ENCODE results near the gene SEPTIN10.
A peak's percentile ranks its signal among the peaks of the same experiment; 100 is the strongest.
"Not testable (repeated sequence)": the region's sequence is repeated elsewhere in the genome, so short reads cannot be mapped to it uniquely, and the experiment has no call there.

SEPTIN10 gene

DNA sequence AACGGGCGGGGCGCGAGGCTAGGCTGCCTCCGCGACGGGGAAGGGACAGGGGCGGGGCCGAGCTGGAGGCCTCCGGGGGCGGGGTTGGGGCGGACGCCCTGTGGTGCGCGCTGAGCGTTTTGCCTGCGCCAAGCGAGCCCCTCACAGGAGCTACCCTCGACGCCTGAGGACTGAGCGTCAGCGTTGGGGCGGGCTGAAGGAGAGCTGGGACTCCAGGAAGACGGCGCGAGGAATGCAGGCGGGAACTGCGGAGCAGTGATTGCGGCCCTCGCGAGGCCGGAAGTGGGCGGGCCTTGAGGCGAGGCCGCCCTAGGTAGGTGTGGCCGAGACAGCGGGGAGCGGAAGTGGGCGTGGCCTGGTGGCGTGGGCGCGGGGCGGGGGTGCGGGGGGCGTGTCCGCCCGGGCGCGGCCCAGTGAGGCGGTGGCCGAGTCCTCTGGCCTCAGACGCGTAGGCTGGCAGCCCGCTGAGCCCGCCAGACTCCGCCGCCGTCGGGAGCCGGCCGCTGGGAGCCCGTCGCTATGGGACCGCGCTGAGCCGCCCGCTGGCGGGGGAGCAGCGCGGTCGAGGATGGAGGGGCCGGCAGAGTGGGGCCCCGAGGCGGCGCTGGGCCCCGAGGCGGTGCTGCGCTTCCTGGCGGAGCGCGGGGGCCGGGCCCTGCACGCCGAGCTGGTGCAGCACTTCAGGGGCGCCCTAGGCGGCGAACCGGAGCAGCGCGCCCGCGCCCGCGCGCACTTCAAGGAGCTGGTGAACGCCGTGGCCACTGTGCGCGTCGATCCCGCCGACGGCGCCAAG is at the start of gene SEPTIN10, which contains the start of gene SOWAHC:
Gene SEPTIN10 (minus strand): TSS at position 45 of the 793 bp plus-strand sequence. CDS start 139 bp downstream, outside the sequence.
Gene SOWAHC (plus strand): TSS at position 443 of the 793 bp plus-strand sequence. CDS start 126 bp downstream, at position 569.
- peak; percentile 90 for DNase-seq

DNA sequence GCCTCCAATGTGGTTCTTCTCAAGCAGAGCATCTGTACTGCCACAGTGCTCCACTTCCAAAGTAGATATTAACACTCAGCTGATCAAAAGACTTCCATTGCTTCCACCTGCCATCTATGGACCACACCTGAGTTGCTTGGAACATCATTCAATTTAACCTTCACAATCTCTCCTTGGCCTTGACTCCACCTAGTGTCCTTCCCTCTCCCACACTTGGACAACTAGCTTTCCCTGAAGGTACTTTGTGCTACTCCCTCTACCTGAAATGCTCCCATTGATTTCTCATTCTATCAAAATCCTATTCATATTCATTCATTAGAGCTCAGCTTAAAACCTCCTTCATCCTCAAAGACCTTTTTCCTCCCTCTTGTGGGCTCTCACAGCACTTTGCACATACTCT is 49.1 kb upstream of the SEPTIN10 start:
- DNase-seq, result no peak

- DNase-seq, result no peak
Measured at GRCh38 chr2:109660046-109660860, 46.5 kb upstream of the SEPTIN10 start.

DNA sequence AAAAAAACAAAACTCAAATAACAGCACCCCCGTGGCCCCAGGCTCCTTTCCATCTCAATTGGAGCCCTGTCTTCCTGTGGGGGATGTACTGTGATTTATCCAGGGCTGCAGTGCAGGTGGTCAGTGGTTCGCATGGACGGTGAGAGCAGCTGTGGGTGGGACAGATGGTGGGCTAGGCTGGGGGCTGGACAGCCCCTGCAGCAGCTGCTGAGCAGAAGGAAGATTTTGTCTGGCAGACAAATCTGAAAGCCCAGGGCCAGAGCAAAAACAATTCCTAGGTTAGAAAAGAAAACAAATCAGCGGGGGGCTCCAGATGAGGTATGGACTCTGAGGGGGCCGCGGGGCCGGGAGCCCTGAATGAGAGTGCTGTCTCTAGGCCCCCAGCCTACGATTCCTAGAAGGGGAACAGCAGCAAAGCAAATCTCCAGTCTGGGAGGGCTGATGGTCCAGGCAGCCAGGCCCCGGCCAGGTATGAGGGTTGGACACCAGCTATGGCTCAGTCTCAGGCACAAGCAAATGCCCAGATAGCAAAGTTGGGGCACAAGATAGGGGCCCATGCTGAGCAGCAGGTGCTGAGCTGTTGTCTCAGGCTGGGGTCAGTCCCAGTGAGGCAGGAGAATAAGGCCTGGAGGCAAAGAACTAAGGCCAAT is 45.8 kb upstream of the SEPTIN10 start:
- no peak for DNase-seq

DNA sequence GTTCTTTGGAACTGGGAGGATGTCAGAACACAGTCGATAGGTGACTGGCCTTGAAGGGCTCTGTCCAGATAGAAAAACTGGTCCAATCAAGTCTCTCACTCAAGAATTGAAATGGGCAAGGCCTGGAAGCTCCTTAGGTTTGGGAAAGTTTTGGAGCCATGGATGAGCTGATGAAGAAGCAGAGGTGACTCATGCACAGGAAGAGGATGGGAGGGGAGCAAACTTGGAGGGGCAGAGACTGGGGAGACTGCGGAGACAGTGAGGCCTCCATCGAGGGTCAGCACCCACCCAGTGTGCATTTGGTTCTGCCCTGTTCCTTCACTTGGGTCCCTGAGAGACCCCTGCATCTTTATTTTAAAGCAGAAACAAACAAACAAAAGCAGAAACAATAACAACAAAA is 41.5 kb upstream of the SEPTIN10 start:
- DNase-seq, result no peak

- peak; percentile 12 for DNase-seq
Measured at GRCh38 chr2:109654326-109655050, 40.7 kb upstream of the SEPTIN10 start.

- DNase-seq, result no peak
Measured at GRCh38 chr2:109649736-109650695, 36.2 kb upstream of the SEPTIN10 start.

DNA sequence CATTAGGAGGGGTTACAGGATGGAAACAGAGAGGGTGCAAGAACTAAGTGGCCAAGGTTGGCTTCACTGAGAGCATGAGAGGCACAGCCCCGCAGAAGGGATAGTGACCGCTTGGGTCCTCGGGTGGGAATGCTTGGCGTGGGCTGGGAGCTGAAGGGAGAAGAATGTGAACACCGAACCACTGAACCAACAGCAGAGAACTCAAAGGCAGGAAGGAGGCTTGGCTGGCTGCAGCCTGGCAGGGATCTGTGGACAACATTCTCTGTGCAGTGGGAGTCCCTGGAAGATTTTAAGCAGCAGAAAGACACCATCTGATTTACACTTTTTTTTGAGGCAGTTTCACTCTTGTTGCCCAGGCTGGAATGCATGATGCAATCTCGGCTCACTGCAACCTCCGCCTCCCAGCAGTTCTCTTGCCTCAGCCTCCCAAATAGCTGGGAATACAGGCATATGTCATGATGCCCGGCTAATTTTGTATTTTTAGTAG is 34.3 kb upstream of the SEPTIN10 start:
- DNase-seq, result no peak

DNA sequence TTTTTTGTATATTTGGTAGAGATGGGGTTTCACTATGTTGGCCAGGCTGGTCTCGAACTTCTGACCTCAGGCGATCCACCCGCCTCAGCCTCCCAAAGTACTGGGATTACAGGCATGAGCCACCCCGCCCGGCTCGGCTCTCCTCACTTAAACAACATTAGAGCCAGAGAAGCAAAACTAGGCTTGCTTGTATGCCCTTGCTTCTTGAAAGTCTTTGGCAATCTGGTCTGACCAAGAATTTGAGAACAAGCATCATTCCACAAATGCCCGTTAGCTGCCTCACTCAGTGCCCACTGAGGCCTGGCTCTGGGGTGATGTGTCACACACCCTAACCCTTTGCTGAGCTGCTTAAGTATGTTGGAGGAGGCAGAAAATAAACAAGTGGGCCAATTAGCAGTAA is 33.9 kb upstream of the SEPTIN10 start:
- DNase-seq, result no peak

DNA sequence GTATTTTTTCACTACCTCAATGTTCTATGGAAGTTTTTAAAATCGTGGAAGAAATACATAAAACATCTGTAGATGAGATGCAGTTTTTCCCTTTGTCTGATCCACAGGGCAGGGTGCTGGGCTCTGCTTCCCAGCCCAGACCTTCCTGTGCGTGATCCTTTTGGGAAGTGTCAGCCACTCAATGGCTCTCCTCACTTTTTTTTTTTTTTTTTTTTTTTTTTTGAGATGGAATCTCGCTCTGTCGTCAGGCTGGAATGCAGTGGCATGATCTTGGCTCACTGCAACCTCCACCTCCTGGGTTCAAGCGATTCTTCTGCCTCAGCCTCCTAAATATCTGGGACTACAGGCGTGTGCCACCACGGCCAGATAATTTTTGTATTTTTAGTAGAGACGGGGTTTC is 33.2 kb upstream of the SEPTIN10 start:
- no peak for DNase-seq

DNA sequence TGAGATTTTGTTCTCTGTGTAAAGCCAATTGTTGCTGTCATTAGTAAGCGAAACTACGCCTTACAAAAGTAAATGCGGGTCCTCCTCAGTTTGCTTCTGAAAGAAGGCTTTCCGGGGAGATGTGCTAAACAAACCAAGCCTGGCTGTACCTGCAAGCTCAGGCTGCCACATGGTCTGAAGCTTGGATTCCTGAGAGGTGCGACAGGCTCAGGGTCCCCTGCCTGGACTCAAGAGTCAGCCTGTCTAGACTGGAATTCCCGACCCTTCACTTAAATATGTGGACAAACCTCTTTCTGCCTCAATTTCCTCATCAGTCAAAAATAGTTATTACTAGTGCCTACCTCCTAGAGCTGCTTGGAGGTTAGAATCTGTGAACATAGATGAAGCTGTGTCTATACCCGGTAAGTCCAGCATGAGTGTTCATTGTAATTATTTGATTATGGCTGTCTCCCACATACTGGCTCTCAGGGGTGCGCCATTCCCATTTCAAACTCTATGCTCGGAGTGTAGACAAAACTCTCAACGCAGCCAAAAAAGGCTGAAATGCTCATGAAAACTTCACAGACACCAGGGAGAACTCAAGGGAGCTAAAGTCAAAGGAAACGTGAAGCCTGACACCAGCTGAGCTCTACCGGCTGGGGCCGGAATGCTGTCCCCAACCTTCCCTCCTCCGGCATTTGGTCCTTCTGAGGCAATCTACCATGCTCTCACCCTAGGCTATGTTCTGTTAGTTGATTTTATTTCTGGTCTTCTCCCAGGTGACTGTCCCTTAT is 31.8 kb upstream of the SEPTIN10 start:
- DNase-seq, result no peak

DNA sequence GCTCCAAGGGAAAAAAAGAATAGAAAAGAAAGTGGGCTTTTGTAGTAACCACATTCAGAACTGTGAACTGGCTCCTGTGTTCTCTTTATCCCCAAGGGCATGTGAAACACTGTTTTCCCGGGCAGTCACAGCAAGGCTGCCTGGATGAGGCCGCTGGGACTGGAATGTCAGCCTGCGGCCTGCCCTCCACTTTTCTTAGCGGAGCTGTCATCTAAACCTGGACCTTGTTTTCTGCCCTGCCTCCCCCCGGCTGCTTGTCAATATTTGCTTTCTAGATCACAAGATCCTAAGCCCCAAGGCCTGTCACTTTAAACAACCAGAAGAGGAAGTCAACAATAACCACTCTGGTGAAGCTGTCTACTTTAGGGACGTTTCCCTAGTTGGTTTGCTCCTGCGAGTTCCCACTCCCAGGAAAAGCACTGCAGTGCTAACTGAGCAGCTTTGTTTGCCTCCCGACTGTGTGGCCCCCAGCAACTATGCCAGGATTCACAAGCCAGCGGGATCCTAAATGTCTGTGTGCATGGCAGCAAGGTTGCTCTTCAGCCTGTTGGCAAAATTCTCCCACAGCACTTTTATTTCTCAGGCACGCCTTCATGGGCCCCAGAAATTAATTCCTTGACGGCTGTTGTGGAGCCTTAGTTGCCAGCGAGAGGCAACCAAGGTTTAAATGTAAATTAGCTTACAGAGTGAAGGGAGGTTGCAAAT is 31.0 kb upstream of the SEPTIN10 start:
- DNase-seq, result peak; percentile 21

DNA sequence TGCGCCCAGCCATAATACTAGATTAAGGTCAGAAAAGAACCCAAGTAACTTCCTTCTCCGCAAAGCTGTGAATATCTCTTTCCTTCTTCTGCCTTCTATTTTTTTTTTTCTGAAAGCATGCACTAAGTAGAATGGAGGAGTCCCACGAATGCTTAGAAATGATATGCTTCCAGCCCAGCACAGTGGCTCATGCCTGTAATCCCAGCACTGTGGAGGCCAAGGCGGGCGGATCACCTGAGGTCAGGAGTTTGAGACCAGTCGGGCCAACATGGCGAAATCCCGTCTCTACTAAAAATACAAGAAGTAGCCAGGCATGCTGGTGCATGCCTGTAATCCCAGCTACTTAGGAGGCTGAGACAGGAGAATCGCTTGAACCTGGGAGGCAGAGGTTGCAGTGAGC is 26.2 kb upstream of the SEPTIN10 start:
- not testable (repeated sequence) for DNase-seq

GRCh38 chr2:109638795-109639194 is 25.0 kb upstream of the SEPTIN10 start:
- peak; percentile 83 for DNase-seq

DNA sequence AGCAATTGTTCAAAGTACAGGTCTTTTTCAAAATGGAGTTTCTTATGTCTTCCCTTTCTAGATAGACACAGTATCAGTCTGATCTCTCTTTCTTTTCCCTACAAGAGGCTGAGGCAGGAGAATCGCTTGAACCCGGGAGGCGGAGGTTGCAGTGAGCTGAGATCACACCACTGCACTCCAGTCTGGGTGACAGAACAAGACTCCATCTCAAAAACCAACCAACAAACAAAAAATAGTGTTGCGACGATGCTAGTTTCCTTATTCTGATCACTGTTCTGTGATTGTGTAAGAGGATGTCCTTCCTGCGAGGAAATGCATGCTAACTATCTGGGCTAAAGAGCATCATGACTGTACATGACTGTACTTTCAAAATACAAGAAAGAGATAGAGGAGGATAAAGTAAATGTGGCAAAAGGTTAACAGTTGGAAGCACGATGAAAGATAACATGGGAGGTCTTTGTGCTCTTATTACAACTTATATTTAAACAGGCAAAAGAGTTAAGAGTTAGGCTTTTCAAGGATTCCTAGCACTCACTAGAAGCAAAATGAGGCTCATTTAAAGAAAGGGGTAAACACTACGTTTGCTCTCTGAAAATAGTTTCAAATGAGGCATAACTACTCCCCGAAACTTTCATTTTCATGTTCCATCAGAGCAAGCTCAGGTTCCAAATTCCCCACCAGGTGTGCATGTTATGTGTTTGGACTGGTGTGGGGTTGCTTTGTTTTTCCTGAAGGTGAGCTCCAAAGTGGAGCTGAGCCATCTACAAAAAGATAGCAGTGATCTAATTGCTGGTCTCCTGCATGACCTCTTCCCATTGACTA is 24.2 kb upstream of the SEPTIN10 start:
- peak; percentile 58 for DNase-seq

DNA sequence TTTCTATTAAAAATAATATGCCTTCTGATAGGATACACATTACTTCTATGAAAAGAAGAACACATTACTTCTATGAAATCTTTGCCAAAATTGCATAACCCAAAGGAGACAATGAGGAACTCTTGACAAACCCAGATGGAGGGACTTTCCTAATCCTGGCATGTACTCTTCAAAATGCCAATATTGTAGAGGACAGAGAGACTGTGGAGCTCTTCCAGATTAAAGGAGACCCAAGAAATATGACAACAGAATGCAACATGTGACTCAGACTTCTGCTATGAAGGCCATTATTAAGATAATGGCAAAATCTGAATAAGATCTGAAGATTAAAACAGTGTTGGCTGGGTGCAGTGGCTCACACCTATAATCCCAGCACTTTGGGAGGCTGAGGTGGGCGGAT is 22.6 kb upstream of the SEPTIN10 start:
- DNase-seq, result no peak

- no peak for DNase-seq
Measured at GRCh38 chr2:109635426-109636304, 21.9 kb upstream of the SEPTIN10 start.
